Measurements from ENCODE around the gene PDILT.

- TF ChIP-seq CTCF (IDR thresholded peaks at IDR 0.05) (no peak), POLR2A (IDR thresholded peaks at IDR 0.05) (no peak)
Observed at GRCh38 chr16:20441191-20441590, 36.7 kb upstream of the PDILT start.

Measured in thyroid gland (tissue), 4 donors.